ENCODE data around the gene ELOA.

ELOA gene

GRCh38 chr1:23803674-23804073 lies 60.4 kb downstream of the ELOA start:
- peaks cover 8% of the 10 kb centered on the region; the same call in 1 of the 2 replicates for H3K27me3 ChIP-seq (ENCODE audit: control insufficient read depth, insufficient read depth, low read length)
- no peak overlapping the region for H3K4me3 ChIP-seq (ENCODE audit: low read depth, low read length)
- H3K9me3 ChIP-seq (ENCODE audit: control insufficient read depth, insufficient read depth, low read depth, low read length), result no peaks in the 10 kb centered on the region
- H3K27ac ChIP-seq (ENCODE audit: low read depth, low read length), result no peak overlapping the region
- peaks cover 10% of the 10 kb centered on the region for H3K36me3 ChIP-seq (ENCODE audit: control insufficient read depth, insufficient read depth, low read length)
- peaks cover 7% of the 10 kb centered on the region for H3K4me1 ChIP-seq (ENCODE audit: control insufficient read depth, insufficient read depth, low read length)
- no peak overlapping the region for H3K9ac ChIP-seq (ENCODE audit: low read length)

DNA sequence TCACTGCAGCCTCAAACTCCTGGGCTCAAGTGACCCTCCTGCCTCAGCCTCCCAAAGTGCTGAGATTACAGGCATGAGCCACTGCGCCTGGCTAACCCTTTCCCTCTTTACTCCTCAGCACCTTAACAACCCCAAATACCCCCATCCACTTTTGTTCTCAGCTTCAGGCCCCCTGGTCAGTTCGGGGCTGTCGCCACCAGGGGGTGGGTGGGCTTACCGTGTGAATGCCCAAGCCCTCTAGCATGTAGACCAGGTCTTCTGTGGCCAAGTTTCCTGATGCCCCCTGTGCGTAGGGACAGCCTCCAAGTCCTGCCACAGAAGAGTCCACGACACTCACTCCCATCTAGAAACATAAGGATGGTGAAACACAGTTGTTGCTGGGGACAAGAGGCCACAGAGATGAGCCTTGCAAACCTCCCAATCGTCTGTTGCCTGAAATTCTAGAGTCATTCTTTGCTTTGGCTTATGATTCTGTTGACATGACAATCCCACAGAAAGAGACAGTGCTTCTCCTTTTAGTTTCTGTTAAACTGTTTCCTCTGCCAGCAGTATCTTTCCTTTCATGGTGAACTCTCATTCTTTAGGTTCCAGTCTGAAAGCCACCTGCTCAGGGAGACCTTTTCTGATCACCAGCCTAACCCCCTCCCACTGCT lies 61.0 kb downstream of the ELOA start:
- H3K9me3 ChIP-seq (ENCODE audit: control insufficient read depth, insufficient read depth, low read depth, low read length), result no peaks in the 10 kb centered on the region
- H3K36me3 ChIP-seq (ENCODE audit: control insufficient read depth, insufficient read depth, low read length), result peaks cover 5% of the 10 kb centered on the region
- H3K4me1 ChIP-seq (ENCODE audit: control insufficient read depth, insufficient read depth, low read length), result peaks cover under 1% of the 10 kb centered on the region
- no peak overlapping the region for H3K27ac ChIP-seq (ENCODE audit: low read depth, low read length)
- peaks cover 8% of the 10 kb centered on the region; the same call in 1 of the 2 replicates for H3K27me3 ChIP-seq (ENCODE audit: control insufficient read depth, insufficient read depth, low read length)
- H3K9ac ChIP-seq (ENCODE audit: low read length), result no peak overlapping the region
- no peak overlapping the region for H3K4me3 ChIP-seq (ENCODE audit: low read depth, low read length)

- Histone ChIP-seq H3K9ac (ENCODE audit: low read length) (no peak overlapping the region), H3K9me3 (ENCODE audit: control insufficient read depth, insufficient read depth, low read depth, low read length) (no peaks in the 10 kb centered on the region), H3K4me1 (ENCODE audit: control insufficient read depth, insufficient read depth, low read length) (no peaks in the 10 kb centered on the region), H3K36me3 (ENCODE audit: control insufficient read depth, insufficient read depth, low read length) (peaks cover 5% of the 10 kb centered on the region), H3K4me3 (ENCODE audit: low read depth, low read length) (no peak overlapping the region), H3K27me3 (ENCODE audit: control insufficient read depth, insufficient read depth, low read length) (peaks cover 8% of the 10 kb centered on the region; the same call in 1 of the 2 replicates), H3K27ac (ENCODE audit: low read depth, low read length) (no peak overlapping the region)
These were observed 61.8 kb downstream of the ELOA start for GRCh38 chr1:23805025-23805424.

GRCh38 chr1:23806280-23806679 lies 63.0 kb downstream of the ELOA start:
- no peak overlapping the region for H3K9ac ChIP-seq (ENCODE audit: low read length)
- peaks cover 8% of the 10 kb centered on the region; the same call in 1 of the 2 replicates for H3K27me3 ChIP-seq (ENCODE audit: control insufficient read depth, insufficient read depth, low read length)
- H3K4me3 ChIP-seq (ENCODE audit: low read depth, low read length), result no peak overlapping the region
- H3K27ac ChIP-seq (ENCODE audit: low read depth, low read length), result no peak overlapping the region
- peaks cover 5% of the 10 kb centered on the region for H3K36me3 ChIP-seq (ENCODE audit: control insufficient read depth, insufficient read depth, low read length)
- H3K4me1 ChIP-seq (ENCODE audit: control insufficient read depth, insufficient read depth, low read length), result 0 out of 2 replicates have a peak, but pooled peaks cover 4% of the 10 kb centered on the region
- H3K9me3 ChIP-seq (ENCODE audit: control insufficient read depth, insufficient read depth, low read depth, low read length), result no peaks in the 10 kb centered on the region

- H3K9me3 ChIP-seq (ENCODE audit: control insufficient read depth, insufficient read depth, low read depth, low read length), result no peaks in the 10 kb centered on the region
- H3K9ac ChIP-seq (ENCODE audit: low read length), result no peak overlapping the region
- H3K4me3 ChIP-seq (ENCODE audit: low read depth, low read length), result no peak overlapping the region
- 0 out of 2 replicates have a peak, but pooled peaks cover 4% of the 10 kb centered on the region for H3K4me1 ChIP-seq (ENCODE audit: control insufficient read depth, insufficient read depth, low read length)
- H3K27ac ChIP-seq (ENCODE audit: low read depth, low read length), result no peak overlapping the region
- peaks cover 6% of the 10 kb centered on the region for H3K36me3 ChIP-seq (ENCODE audit: control insufficient read depth, insufficient read depth, low read length)
- no peaks in the 10 kb centered on the region for H3K27me3 ChIP-seq (ENCODE audit: control insufficient read depth, insufficient read depth, low read length)
These were observed 64.2 kb downstream of the ELOA start for GRCh38 chr1:23807453-23807852.

GRCh38 chr1:23809751-23810171 lies 66.5 kb downstream of the ELOA start:
- Histone ChIP-seq H3K27me3 (ENCODE audit: control insufficient read depth, insufficient read depth, low read length) (no peaks in the 10 kb centered on the region), H3K36me3 (ENCODE audit: control insufficient read depth, insufficient read depth, low read length) (peaks cover 16% of the 10 kb centered on the region), H3K9me3 (ENCODE audit: control insufficient read depth, insufficient read depth, low read depth, low read length) (no peaks in the 10 kb centered on the region), H3K27ac (ENCODE audit: low read depth, low read length) (no peak overlapping the region), H3K9ac (ENCODE audit: low read length) (no peak overlapping the region), H3K4me1 (ENCODE audit: control insufficient read depth, insufficient read depth, low read length) (0 out of 2 replicates have a peak, but pooled peaks cover 4% of the 10 kb centered on the region), H3K4me3 (ENCODE audit: low read depth, low read length) (no peak overlapping the region)

GRCh38 chr1:23810818-23811540 lies 67.7 kb downstream of the ELOA start:
- H3K36me3 ChIP-seq (ENCODE audit: control insufficient read depth, insufficient read depth, low read length), result peaks cover 18% of the 10 kb centered on the region
- H3K27ac ChIP-seq (ENCODE audit: low read depth, low read length), result no peak overlapping the region
- no peaks in the 10 kb centered on the region for H3K9me3 ChIP-seq (ENCODE audit: control insufficient read depth, insufficient read depth, low read depth, low read length)
- no peak overlapping the region for H3K4me3 ChIP-seq (ENCODE audit: low read depth, low read length)
- 0 out of 2 replicates have a peak, but pooled peaks cover 4% of the 10 kb centered on the region for H3K4me1 ChIP-seq (ENCODE audit: control insufficient read depth, insufficient read depth, low read length)
- H3K27me3 ChIP-seq (ENCODE audit: control insufficient read depth, insufficient read depth, low read length), result no peaks in the 10 kb centered on the region
- H3K9ac ChIP-seq (ENCODE audit: low read length), result no peak overlapping the region

All from HUES6 (cell line).